Astrocyte (in vitro differentiated cells and primary cell): Measurements from ENCODE around the gene KBTBD7.

Experiments used
- EZH2 ChIP-seq: IDR thresholded peaks from 2 replicates; pipeline ENCODE4 v1.6.1; 2012; ENCODE audit warnings: mild to moderate bottlenecking, low read length, inconsistent platforms; ENCODE audit not compliant: insufficient read depth
- TF ChIP-seq, protein P1 (sequence below): IDR thresholded peaks from 2 replicates; pipeline ENCODE4 v1.5.1; 2011; ENCODE audit warnings: low read depth, mild to moderate bottlenecking, inconsistent platforms, low read length, moderate library complexity; ENCODE audit not compliant: insufficient read depth

DNA sequence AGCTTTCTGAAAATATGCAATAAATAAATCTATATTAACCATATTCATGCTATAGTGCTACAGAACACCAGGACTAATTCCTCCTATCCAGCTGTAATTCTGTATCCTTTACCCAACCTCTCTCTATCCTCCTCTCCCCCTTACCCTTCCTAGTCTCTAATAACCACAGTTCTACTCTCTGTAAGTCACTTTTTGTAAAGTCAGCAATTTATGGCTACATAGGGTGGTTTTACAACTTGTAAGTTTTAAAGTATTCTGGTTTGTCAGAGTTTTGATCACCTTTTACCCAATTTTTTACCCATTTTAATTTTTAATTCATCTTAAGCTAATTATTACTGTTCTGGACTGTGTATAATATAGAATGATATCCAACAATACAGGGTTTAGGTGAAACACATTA lies 35.0 kb upstream of the KBTBD7 start:
- TF ChIP-seq EZH2 = no peak
- TF ChIP-seq, protein P1, sequence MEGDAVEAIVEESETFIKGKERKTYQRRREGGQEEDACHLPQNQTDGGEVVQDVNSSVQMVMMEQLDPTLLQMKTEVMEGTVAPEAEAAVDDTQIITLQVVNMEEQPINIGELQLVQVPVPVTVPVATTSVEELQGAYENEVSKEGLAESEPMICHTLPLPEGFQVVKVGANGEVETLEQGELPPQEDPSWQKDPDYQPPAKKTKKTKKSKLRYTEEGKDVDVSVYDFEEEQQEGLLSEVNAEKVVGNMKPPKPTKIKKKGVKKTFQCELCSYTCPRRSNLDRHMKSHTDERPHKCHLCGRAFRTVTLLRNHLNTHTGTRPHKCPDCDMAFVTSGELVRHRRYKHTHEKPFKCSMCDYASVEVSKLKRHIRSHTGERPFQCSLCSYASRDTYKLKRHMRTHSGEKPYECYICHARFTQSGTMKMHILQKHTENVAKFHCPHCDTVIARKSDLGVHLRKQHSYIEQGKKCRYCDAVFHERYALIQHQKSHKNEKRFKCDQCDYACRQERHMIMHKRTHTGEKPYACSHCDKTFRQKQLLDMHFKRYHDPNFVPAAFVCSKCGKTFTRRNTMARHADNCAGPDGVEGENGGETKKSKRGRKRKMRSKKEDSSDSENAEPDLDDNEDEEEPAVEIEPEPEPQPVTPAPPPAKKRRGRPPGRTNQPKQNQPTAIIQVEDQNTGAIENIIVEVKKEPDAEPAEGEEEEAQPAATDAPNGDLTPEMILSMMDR = no peak
